Fibroblast of mammary gland (primary cell): ENCODE results near the gene CHSY1.

Source experiments
- DNase-seq: peaks from one replicate; pipeline ENCODE4 v3.0.0-alpha.2; 2010; ENCODE audit warnings: low read depth
- H3K4me3 ChIP-seq: 2 replicates; pipeline ENCODE4 v1.5.1; 2011; ENCODE audit warnings: low read depth, mild to moderate bottlenecking, low read length, moderate library complexity; ENCODE audit not compliant: control insufficient read depth
- CTCF ChIP-seq: conservative IDR thresholded peaks from 2 replicates; pipeline ENCODE4 v1.5.1; 2011; ENCODE audit warnings: low read depth, low read length, inconsistent platforms; ENCODE audit not compliant: control insufficient read depth, insufficient read depth

CHSY1 gene

GRCh38 chr15:101250341-101250831 is 1.5 kb downstream of the CHSY1 start:
- peak; percentile 92 for DNase-seq
- peak; percentile 3 for TF ChIP-seq CTCF
- H3K4me3 ChIP-seq, result peak overlapping the region; percentile 83

GRCh38 chr15:101248274-101248673 is 3.6 kb downstream of the CHSY1 start:
- no peak overlapping the region for H3K4me3 ChIP-seq

GRCh38 chr15:101246824-101247745 is 4.8 kb downstream of the CHSY1 start:
- H3K4me3 ChIP-seq, result no peak overlapping the region
- no peak for DNase-seq
- no peak for TF ChIP-seq CTCF

More at GRCh38 chr15:101248274-101248673, 3.6 kb downstream of the CHSY1 start:
- no peak for DNase-seq
- TF ChIP-seq CTCF, result no peak

- DNase-seq, result peak; percentile 44
- H3K4me3 ChIP-seq, result no peak overlapping the region
- no peak for TF ChIP-seq CTCF
These were observed 5.5 kb downstream of the CHSY1 start for GRCh38 chr15:101246391-101246790.

DNA sequence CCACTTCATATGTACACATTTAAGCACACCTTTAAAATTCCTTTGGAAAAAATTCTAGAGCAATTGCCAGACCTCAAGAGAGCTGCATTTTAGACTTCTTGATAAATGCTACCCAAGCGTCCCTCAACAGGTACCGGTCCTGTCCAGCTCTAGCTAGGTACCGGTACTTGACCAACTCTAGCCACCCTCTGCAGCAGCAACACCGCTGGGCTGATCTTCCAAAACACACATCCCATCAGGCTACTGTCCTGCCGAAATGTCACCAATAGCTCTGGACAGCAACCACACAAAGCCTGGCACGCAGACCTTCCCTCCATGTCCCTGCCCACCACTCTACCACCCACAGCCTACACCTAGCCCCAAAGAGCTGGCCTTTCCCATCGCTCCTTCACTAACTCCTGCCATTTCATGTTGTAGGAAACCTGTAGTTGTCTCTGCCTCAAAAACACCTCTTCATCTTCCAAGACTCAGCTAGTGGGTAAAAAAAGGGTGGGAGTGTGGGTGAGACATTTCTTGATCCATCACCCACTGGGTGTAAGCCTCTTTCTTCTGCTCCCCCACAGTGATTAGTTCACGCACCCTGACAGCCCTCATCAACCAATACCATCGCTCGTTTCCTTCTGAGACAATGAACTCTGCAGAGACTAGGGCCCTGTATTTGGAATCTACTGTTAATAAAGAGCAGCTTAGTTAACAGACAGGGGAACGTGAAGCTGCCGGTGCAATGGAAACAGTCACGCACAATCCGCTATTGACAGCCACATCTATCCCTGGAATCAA is 6.8 kb downstream of the CHSY1 start:
- H3K4me3 ChIP-seq, result no peak overlapping the region
- DNase-seq, result no peak

More for the DNA sequence above, 6.8 kb downstream of the CHSY1 start:
- no peak for TF ChIP-seq CTCF
